Body of pancreas (tissue), 4 donors: ENCODE results near the gene METAP1D.

ENCODE experiments used
- POLR2A ChIP-seq, 3 donors: fragments of 450-650 bp; IDR thresholded peaks; one replicate each; pipeline ENCODE4 v1.6.1; 2016; ENCODE audit warnings: antibody characterized with exemption in 3 of 3, mild to moderate bottlenecking in 2 of 3
- TF ChIP-seq, protein P1 (sequence below), 7 experiments: fragments of 450-650 bp in 4 of 7; fragments of 200-600 bp in 3 of 7; sonication (generic) in 3 of 7; IDR thresholded peaks; one replicate each; pipeline ENCODE4 v1.5.1; 2016 to 2019; ENCODE audit warnings: antibody characterized with exemption in 7 of 7

DNA sequence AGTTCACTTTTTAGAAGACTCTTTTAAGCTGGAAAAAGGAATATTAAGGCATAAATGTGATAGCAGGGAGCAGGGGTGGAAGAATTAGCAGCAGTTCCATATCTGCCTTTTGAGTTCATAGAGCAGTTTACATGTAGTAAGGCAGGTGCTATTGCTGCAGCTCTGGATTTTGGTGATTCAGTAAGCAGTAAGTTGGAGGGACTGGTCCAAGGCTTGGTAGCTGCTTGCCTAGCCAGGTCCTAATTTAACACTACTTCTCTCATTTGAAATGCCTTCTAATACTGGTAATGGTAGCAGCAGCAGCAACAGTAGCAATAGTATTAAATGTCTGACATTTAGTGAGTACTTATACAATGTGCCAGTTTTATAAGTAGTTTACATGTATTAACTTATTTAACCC, 47.5 kb upstream of the METAP1D start:
- TF ChIP-seq, protein P1, sequence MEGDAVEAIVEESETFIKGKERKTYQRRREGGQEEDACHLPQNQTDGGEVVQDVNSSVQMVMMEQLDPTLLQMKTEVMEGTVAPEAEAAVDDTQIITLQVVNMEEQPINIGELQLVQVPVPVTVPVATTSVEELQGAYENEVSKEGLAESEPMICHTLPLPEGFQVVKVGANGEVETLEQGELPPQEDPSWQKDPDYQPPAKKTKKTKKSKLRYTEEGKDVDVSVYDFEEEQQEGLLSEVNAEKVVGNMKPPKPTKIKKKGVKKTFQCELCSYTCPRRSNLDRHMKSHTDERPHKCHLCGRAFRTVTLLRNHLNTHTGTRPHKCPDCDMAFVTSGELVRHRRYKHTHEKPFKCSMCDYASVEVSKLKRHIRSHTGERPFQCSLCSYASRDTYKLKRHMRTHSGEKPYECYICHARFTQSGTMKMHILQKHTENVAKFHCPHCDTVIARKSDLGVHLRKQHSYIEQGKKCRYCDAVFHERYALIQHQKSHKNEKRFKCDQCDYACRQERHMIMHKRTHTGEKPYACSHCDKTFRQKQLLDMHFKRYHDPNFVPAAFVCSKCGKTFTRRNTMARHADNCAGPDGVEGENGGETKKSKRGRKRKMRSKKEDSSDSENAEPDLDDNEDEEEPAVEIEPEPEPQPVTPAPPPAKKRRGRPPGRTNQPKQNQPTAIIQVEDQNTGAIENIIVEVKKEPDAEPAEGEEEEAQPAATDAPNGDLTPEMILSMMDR (IDR thresholded peaks at IDR 0.05): no peak
- TF ChIP-seq POLR2A (IDR thresholded peaks at IDR 0.05): no peak
